NCI-H2107 (cell line): ENCODE results near the gene CKAP2L.

Experiments
- DNase-seq: peaks from one replicate; lab custom pipeline; 2025; lab: John Stamatoyannopoulos, UW

CKAP2L gene

GRCh38 chr2:112760149-112760548 lies 4.3 kb downstream of the CKAP2L start:
- DNase-seq: no peak

- no peak for DNase-seq
Measured at GRCh38 chr2:112758711-112759110, 5.7 kb downstream of the CKAP2L start.

GRCh38 chr2:112757265-112757664 lies 7.1 kb downstream of the CKAP2L start:
- no peak for DNase-seq

GRCh38 chr2:112756207-112756606 lies 8.2 kb downstream of the CKAP2L start:
- no peak for DNase-seq

GRCh38 chr2:112755444-112755843 lies 9.0 kb downstream of the CKAP2L start:
- no peak for DNase-seq

- DNase-seq: no peak
Measured at GRCh38 chr2:112754564-112754963, 9.8 kb downstream of the CKAP2L start.

GRCh38 chr2:112752667-112753066 lies 11.7 kb downstream of the CKAP2L start:
- DNase-seq: no peak

- DNase-seq: no peak
Measured at GRCh38 chr2:112751451-112752197, 12.8 kb downstream of the CKAP2L start.

- DNase-seq: no peak
Measured at GRCh38 chr2:112750560-112750843, 13.9 kb downstream of the CKAP2L start.

GRCh38 chr2:112749755-112750559 lies 14.5 kb downstream of the CKAP2L start:
- DNase-seq: peak; percentile 2

- DNase-seq: no peak
Measured at GRCh38 chr2:112740527-112740926, 23.9 kb downstream of the CKAP2L start.

GRCh38 chr2:112737542-112738232 lies 26.7 kb downstream of the CKAP2L start:
- no peak for DNase-seq

GRCh38 chr2:112733871-112734270 lies 30.5 kb downstream of the CKAP2L start:
- DNase-seq: no peak

- DNase-seq: no peak
Measured at GRCh38 chr2:112733456-112733855, 31.0 kb downstream of the CKAP2L start.

- DNase-seq: no peak
Measured at GRCh38 chr2:112731479-112731878, 32.9 kb downstream of the CKAP2L start.

GRCh38 chr2:112730791-112731190 lies 33.6 kb downstream of the CKAP2L start:
- DNase-seq: no peak

GRCh38 chr2:112730216-112730615 lies 34.2 kb downstream of the CKAP2L start:
- DNase-seq: no peak

GRCh38 chr2:112728378-112729175 lies 35.8 kb downstream of the CKAP2L start:
- no peak for DNase-seq

- no peak for DNase-seq
Measured at GRCh38 chr2:112728029-112728362, 36.4 kb downstream of the CKAP2L start.

- DNase-seq: no peak
Measured at GRCh38 chr2:112727276-112728028, 37.0 kb downstream of the CKAP2L start.

GRCh38 chr2:112726487-112727190 lies 37.8 kb downstream of the CKAP2L start:
- DNase-seq: peak; percentile 84
